ENCODE results near the gene NCAM1. TPM values are rescaled to one million over a fixed set of nuclear protein-coding genes. Genes with fewer than 3 reads are reported as not detected.
"Not testable (repeated sequence)": the region's sequence is repeated elsewhere in the genome, so short reads cannot be mapped to it uniquely, and the experiment has no call there.

Gene NCAM1
- 0.27 and 0.29 TPM in 2 replicates for polyA plus RNA-seq (2011; rRNA removed)
- 0.28 and 0.72 TPM in 2 replicates for polyA minus RNA-seq (2011; rRNA and poly(A)+ RNA removed)

DNA sequence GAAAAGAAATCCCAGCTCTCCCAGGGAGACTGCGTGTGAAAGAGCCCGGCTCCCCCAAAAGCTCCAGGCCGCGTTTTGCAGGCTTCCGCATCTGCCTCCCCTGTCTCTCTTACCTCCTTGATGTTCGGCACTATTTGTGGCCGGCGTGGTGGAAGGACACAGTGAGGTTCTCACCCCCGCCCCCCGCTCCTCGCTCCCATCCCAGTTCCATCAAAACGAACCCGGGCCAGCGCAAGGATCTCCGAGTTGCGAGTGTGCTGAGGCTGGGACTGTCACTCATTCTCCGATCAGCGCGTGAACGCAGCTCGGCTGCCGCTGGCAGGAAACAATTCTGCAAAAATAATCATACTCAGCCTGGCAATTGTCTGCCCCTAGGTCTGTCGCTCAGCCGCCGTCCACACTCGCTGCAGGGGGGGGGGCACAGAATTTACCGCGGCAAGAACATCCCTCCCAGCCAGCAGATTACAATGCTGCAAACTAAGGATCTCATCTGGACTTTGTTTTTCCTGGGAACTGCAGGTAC lies at the start of gene NCAM1:
Gene NCAM1 (plus strand): TSS at position 275 of the 523 bp plus-strand sequence.
- peaks cover 18% of the 10 kb centered on the region for H3K27me3 ChIP-seq (ENCODE audit: control insufficient read depth, insufficient read depth, low read length)
- no peak for DNase-seq (ENCODE audit: low read depth)
- H3K36me3 ChIP-seq (ENCODE audit: control insufficient read depth, insufficient read depth, low read length): no peaks in the 10 kb centered on the region
- ChIA-PET POLR2A (no interaction called here), CTCF (no interaction called here)
- H3K4me3 ChIP-seq (ENCODE audit: low read depth, low read length): peak within 1 kb of the TSS; percentile 39
- TF ChIP-seq, protein P1, sequence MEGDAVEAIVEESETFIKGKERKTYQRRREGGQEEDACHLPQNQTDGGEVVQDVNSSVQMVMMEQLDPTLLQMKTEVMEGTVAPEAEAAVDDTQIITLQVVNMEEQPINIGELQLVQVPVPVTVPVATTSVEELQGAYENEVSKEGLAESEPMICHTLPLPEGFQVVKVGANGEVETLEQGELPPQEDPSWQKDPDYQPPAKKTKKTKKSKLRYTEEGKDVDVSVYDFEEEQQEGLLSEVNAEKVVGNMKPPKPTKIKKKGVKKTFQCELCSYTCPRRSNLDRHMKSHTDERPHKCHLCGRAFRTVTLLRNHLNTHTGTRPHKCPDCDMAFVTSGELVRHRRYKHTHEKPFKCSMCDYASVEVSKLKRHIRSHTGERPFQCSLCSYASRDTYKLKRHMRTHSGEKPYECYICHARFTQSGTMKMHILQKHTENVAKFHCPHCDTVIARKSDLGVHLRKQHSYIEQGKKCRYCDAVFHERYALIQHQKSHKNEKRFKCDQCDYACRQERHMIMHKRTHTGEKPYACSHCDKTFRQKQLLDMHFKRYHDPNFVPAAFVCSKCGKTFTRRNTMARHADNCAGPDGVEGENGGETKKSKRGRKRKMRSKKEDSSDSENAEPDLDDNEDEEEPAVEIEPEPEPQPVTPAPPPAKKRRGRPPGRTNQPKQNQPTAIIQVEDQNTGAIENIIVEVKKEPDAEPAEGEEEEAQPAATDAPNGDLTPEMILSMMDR (IDR thresholded peaks at IDR 0.05; ENCODE audit: insufficient read depth, low read depth, low read length): no peak

DNA sequence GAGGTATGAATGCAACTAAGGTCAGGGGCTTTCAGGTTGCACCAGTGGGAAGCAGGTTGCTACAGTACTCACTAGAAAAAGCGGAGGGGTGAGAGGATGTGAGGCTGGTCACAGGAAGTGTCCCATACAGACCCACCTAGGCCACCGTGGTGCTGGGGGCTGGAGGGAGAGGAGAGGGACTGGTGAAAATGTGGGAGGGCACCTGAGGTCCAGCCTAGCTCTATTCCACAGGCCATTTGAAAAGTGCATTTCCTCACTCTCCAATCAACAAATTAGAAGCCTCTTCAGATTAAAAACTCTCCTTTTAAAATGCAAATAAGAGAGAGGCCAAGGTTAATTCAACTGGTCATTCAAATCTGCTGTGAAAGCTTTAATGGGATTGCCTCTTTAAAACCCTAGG lies 38.6 kb upstream of the NCAM1 start:
- Histone ChIP-seq H3K36me3 (ENCODE audit: control insufficient read depth, insufficient read depth, low read length) (no peaks in the 10 kb centered on the region), H3K4me3 (ENCODE audit: low read depth, low read length) (no peak overlapping the region), H3K27me3 (ENCODE audit: control insufficient read depth, insufficient read depth, low read length) (no peaks in the 10 kb centered on the region; the same call in 1 of the 2 replicates)
- no peak for DNase-seq (ENCODE audit: low read depth)
- TF ChIP-seq, protein P1 (IDR thresholded peaks at IDR 0.05; ENCODE audit: insufficient read depth, low read depth, low read length): no peak
- ChIA-PET POLR2A (no interaction called here), CTCF (no interaction called here)

DNA sequence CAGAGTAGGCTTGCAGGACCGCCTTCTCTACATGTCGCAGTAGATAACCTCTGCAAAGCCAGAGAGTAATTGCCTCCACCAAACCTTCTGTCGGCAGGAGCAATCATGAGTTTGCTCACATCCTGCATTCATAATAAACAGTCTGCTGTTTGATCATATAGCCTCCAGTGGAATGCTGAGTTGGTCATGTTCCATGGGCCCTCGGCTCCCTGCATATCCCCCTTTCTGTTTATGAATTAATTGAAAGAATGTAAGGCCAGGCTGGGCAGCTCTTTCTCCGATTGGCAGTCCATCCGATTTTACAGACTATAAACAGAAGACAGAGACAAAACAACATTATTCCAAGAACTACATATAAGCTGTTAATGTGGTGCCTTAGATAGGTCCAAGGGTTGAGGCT lies 36.4 kb upstream of the NCAM1 start:
- CTCF ChIA-PET: not testable (repeated sequence)

DNA sequence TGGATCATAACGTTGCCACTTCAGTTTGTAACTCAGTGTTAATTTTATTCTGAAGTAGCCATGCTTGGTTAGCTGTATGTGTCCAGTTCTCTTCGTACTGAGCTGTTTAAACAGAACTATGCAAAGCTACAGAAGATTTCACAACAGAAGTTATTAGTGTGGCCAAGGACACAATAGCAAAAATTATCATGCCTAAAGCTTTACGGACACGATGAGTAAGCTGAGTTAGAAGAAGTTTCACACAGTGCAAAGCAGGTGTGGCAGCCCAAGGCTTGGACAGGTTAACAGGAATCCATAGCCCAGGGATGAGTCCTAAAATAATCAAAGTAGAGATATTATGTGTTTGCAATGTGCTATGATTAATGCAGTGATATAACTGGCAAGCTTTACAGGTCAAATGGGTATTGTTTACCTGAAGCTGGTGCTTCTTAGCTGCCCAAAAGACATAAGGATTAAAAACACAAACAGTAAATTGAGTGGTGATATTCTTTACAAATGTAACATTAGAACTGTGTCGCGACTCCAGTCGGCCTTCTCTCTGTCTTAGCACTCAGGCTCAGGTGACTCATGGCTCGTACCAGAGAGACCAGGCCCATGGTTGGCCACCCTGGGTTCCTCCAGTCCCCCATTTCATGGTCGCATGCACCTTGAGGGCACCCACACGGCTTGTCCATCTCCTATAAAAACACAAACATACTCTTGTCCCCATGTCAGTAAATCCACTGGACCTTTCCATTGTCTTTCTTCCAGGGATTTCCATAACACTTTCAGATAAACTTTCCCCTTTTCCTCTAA lies 35.5 kb upstream of the NCAM1 start:
- CTCF ChIA-PET: interaction anchor here (0.8 kb wide), 1 partner anchor 364 kb away, joined by 3 read pairs; no protein-coding TSS in a partner anchor
- POLR2A ChIA-PET: no interaction called here

More for the DNA sequence above, 36.4 kb upstream of the NCAM1 start:
- H3K4me3 ChIP-seq (ENCODE audit: low read depth, low read length); H3K36me3 ChIP-seq (ENCODE audit: control insufficient read depth, insufficient read depth, low read length); DNase-seq (ENCODE audit: low read depth); H3K27me3 ChIP-seq (ENCODE audit: control insufficient read depth, insufficient read depth, low read length); POLR2A ChIA-PET: not testable (repeated sequence)

DNA sequence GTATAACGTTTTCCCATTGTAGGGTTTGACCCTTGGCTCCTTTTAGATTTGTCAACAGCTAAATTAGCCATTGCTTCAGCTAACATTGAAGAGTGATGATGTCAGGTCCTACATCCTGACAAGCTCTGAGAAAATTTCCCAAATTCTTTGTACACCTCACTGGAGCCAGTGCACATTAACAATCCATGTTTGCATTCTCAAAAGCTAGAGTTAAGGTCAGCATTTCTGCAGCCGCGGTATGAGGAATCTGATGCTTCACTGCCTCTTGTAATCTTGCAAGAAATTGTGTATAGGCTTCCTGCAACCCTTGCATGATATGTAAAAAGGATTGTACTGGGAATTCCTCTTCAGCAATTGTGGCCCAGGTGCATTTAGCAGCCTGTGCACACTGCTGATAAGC lies 33.1 kb upstream of the NCAM1 start:
- H3K4me3 ChIP-seq (ENCODE audit: low read depth, low read length): no peak overlapping the region
- CTCF ChIA-PET: no interaction called here

More for the DNA sequence above, 35.5 kb upstream of the NCAM1 start:
- no peak for DNase-seq (ENCODE audit: low read depth)
- no peaks in the 10 kb centered on the region; the same call in 1 of the 2 replicates for H3K27me3 ChIP-seq (ENCODE audit: control insufficient read depth, insufficient read depth, low read length)
- no peak overlapping the region for H3K4me3 ChIP-seq (ENCODE audit: low read depth, low read length)
- H3K36me3 ChIP-seq (ENCODE audit: control insufficient read depth, insufficient read depth, low read length): no peaks in the 10 kb centered on the region
- TF ChIP-seq, protein P1 (IDR thresholded peaks at IDR 0.05; ENCODE audit: insufficient read depth, low read depth, low read length): no peak

More for the DNA sequence above, 33.1 kb upstream of the NCAM1 start:
- no peaks in the 10 kb centered on the region for H3K36me3 ChIP-seq (ENCODE audit: control insufficient read depth, insufficient read depth, low read length)
- POLR2A ChIA-PET: no interaction called here
- TF ChIP-seq, protein P1 (IDR thresholded peaks at IDR 0.05; ENCODE audit: insufficient read depth, low read depth, low read length): no peak
- no peak for DNase-seq (ENCODE audit: low read depth)
- H3K27me3 ChIP-seq (ENCODE audit: control insufficient read depth, insufficient read depth, low read length): no peaks in the 10 kb centered on the region
